ENCODE measurements around the gene ZKSCAN5. TPM values are rescaled to one million over a fixed set of nuclear protein-coding genes. Genes with fewer than 3 reads are reported as not detected.

Gene ZKSCAN5
- total and polyA plus RNA-seq, 2 donors (not counting 3 experiments of a cell fraction or from before 2014, with no cell fraction given) = 4.3 to 9.7 TPM

DNA sequence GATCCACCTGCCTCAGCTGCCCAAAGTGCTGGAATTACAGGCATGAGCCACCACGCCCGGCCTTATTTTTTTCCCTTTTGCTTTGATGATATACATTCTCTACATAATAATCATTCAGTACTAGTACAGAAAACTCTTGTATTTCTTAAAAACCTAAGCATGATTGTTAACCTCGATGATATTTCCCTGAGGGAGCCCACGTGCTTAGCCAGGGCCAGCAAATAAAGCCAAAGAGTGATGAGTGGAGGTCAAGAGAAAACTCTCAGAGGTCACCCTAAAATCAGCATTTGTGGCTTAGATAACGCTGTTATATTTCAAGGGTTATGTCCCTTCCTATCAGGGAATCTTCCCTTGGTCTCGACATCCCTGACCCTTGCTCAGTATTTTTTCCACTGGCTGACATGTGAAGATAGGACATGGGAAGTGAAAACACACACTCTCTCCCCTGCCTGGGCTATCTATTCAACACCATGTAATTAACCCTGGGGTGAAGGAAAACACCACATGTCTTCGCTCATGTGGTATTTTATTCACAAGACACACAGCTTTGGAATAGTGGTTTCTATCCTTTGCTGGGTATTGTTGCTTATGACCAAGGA is 34.9 kb downstream of the ZKSCAN5 start:
- Histone ChIP-seq H3K4me3 (replicated peaks in 1 of 3; ENCODE audit: insufficient read depth in 1 of 3, low read depth in 1 of 3, low read length in 3 of 3) (no peak overlapping the region), H2AFZ (ENCODE audit: low read depth, low read length) (no peak overlapping the region), H3K36me3 (ENCODE audit: control insufficient read depth in 2 of 2, extremely low read depth in 1 of 2, insufficient read depth in 2 of 2, low read length in 2 of 2) (no peaks in the 10 kb centered on the region), H4K20me1 (replicated peaks; ENCODE audit: control insufficient read depth, extremely low read depth, insufficient read depth, low read length) (no peaks in the 10 kb centered on the region), H3K79me2 (ENCODE audit: control insufficient read depth, insufficient read depth, low read length) (no peaks in the 10 kb centered on the region), H3K4me2 (ENCODE audit: insufficient read depth, low read length) (no peak overlapping the region), H3K4me1 (ENCODE audit: control insufficient read depth, extremely low read depth, insufficient read depth, low read length) (no peaks in the 10 kb centered on the region), H3K9me1 (replicated peaks; ENCODE audit: control insufficient read depth, extremely low read depth, insufficient read depth, low read length) (no peaks in the 10 kb centered on the region), H3K27me3 (ENCODE audit: control insufficient read depth in 2 of 2, insufficient read depth in 2 of 2, low read length in 2 of 2) (no peaks in the 10 kb centered on the region), H3K9ac (replicated peaks; ENCODE audit: extremely low read depth, insufficient read depth, low read length) (no peak overlapping the region), H3K27ac (ENCODE audit: insufficient read depth, low read depth, low read length) (no peak overlapping the region), H3K9me3 (replicated peaks; ENCODE audit: control insufficient read depth, insufficient read depth, low read length) (no peaks in the 10 kb centered on the region)
- TF ChIP-seq EZH2 (IDR thresholded peaks at IDR 0.05; ENCODE audit: borderline replicate concordance, low read depth, low read length, severe bottlenecking) (no peak), JUN (IDR thresholded peaks at IDR 0.05; ENCODE audit: borderline replicate concordance, insufficient read depth, insufficient read length, low read depth) (no peak), POLR2AphosphoS5 (IDR thresholded peaks at IDR 0.05; ENCODE audit: insufficient read depth, low read depth, low read length) (no peak), POLR2A (IDR thresholded peaks at IDR 0.05; ENCODE audit: low read depth, low read length) (no peak), FOS (IDR thresholded peaks at IDR 0.05; ENCODE audit: borderline replicate concordance, insufficient read depth, low read length) (no peak), GATA2 (IDR thresholded peaks at IDR 0.05; ENCODE audit: insufficient read depth, insufficient read length, low read depth, low read length) (no peak), MYC (IDR thresholded peaks at IDR 0.05; ENCODE audit: low read depth, low read length) (no peak)
- TF ChIP-seq, protein P1, sequence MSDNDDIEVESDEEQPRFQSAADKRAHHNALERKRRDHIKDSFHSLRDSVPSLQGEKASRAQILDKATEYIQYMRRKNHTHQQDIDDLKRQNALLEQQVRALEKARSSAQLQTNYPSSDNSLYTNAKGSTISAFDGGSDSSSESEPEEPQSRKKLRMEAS (IDR thresholded peaks at IDR 0.05; ENCODE audit: insufficient read depth, insufficient read length) = no peak
- TF ChIP-seq, protein P2, sequence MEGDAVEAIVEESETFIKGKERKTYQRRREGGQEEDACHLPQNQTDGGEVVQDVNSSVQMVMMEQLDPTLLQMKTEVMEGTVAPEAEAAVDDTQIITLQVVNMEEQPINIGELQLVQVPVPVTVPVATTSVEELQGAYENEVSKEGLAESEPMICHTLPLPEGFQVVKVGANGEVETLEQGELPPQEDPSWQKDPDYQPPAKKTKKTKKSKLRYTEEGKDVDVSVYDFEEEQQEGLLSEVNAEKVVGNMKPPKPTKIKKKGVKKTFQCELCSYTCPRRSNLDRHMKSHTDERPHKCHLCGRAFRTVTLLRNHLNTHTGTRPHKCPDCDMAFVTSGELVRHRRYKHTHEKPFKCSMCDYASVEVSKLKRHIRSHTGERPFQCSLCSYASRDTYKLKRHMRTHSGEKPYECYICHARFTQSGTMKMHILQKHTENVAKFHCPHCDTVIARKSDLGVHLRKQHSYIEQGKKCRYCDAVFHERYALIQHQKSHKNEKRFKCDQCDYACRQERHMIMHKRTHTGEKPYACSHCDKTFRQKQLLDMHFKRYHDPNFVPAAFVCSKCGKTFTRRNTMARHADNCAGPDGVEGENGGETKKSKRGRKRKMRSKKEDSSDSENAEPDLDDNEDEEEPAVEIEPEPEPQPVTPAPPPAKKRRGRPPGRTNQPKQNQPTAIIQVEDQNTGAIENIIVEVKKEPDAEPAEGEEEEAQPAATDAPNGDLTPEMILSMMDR (IDR thresholded peaks at IDR 0.05; ENCODE audit: extremely low read depth in 1 of 2, insufficient read depth in 1 of 2, low read depth in 1 of 2, low read length in 2 of 2) = no peak
- FAIRE-seq = no peak
- dilution Hi-C loops (cut with MboI; ENCODE audit: extremely low pct_ligation_motif_present, low sequenced_read_pairs) (no loop called here), intact Hi-C loops (cut with micrococcal nuclease) (no loop called here)
- BruUV-seq (replicated peaks) = no TSS peak
- POLR2A ChIA-PET = no interaction called here
- CTCF ChIA-PET = no interaction called here
- DNase-seq (ENCODE audit: low read depth, low spot score) = no peak

Measured in endothelial cell of umbilical vein (primary cell).